ENCODE data around the gene FBXO17.
"Not testable (repeated sequence)": the region's sequence is repeated elsewhere in the genome, so short reads cannot be mapped to it uniquely, and the experiment has no call there.

Gene FBXO17

DNA sequence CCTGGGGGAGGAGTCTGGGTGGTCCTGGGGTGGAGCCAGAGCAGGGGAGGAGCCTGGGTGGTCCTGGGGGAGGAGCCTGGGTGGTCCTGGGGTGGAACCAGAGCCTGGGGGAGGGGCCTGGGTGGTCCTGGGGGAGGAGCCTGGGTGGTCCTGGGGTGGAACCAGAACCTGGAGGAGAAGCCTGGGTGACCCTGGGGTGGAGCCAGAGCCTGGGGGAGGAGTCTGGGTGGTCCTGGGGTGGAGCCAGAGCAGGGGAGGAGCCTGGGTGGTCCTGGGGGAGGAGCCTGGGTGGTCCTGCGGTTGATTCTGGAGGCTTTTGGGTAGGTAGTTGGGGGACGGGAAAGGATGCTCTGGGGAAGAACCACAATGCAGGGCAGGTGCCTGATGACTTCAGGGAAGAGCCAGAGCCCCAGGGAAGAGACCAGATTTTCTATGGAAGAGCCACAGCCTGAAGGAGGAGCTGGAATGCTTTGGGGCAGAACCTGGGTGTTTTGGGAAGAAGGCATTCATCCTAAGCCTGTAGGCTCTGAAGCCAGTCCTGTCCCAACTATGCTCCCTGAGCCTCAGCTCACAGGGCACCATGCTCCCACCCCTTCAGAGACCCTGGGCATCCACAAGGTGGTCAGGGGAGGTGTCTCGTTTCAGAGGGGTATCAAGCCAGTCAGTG is 29.8 kb downstream of the FBXO17 start:
- no peak for DNase-seq (ENCODE audit: low read depth in 2 of 3, low spot score in 1 of 3)

GRCh38 chr19:38944981-38945506 is 30.5 kb downstream of the FBXO17 start:
- DNase-seq (ENCODE audit: low read depth in 2 of 3, low spot score in 1 of 3), result no peak

- DNase-seq (ENCODE audit: low read depth in 2 of 3, low spot score in 1 of 3), result no peak
These were observed 32.9 kb downstream of the FBXO17 start for GRCh38 chr19:38942471-38943181.

GRCh38 chr19:38941979-38942378 is 33.6 kb downstream of the FBXO17 start:
- DNase-seq (ENCODE audit: low read depth in 2 of 3, low spot score in 1 of 3), result no peak

GRCh38 chr19:38941466-38941865 is 34.1 kb downstream of the FBXO17 start:
- DNase-seq (ENCODE audit: low read depth in 2 of 3, low spot score in 1 of 3), result not testable (repeated sequence)

DNA sequence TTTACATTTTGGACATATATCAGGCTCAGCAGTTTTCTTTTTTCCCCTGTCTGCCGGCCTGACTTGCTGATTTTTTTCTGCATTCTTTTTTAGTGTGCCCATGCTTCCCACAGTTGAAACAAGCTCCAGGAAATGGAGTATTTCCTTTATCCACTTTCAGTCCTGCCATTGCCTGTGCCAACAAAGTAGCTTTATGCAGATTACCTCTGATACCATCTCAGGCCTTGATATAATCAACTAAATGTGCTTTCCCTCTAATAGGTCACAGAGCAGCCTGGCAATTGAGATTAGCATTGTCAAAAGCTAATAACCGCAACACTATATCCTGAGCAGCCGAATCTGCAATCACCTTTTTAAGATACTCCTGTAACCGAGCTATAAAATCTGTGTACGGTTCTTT is 35.6 kb downstream of the FBXO17 start:
- no peak for DNase-seq (ENCODE audit: low read depth in 2 of 3, low spot score in 1 of 3)

GRCh38 chr19:38933544-38933943 is 42.0 kb downstream of the FBXO17 start:
- no peak for DNase-seq (ENCODE audit: low read depth in 2 of 3, low spot score in 1 of 3)

DNA sequence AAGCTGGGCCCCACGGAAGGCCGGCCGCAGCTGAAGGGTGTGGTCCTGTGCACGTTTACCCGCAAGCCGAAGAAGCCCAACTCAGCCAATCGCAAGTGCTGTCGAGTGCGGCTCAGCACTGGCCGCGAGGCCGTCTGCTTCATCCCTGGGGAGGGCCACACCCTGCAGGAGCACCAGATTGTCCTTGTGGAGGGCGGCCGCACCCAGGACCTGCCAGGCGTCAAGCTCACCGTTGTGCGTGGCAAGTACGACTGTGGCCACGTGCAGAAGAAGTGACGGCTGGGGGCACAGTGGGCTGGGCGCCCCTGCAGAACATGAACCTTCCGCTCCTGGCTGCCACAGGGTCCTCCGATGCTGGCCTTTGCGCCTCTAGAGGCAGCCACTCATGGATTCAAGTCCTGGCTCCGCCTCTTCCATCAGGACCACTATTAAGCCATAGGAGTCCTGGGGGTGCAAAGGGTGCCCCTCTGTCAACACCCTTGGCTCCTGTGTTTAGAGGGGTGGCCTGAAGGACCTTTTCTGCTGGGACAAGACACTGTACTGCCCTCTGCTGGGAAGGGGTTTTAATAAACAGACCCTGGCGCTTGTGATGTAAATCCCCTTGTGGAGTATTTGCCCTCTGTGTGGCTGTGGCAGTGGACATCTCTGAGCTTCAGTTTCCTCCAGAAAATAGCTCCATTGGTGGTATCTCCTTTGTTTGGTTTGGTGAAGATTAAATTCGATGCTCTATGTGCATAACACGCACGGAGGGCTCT is 42.9 kb downstream of the FBXO17 start:
- peak in 1 of 3 donors; percentile 48 for DNase-seq (ENCODE audit: low read depth in 2 of 3, low spot score in 1 of 3)

DNA sequence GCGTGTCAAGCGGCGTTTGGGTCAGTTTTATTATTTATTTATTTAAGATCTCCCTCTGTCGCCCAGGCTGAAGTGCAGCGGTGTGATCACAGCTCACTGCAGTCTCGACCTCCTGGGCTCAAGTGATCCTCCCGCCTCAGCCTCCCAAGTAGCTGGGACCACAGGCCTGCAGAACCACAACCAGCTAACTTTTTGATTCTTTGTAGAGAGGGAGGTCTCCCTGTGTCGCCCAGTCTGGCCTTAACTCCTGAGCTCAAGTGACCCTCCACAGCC is 44.1 kb downstream of the FBXO17 start:
- no peak for DNase-seq (ENCODE audit: low read depth in 2 of 3, low spot score in 1 of 3)

GRCh38 chr19:38930776-38931520 is 44.6 kb downstream of the FBXO17 start, which contains the start of gene MRPS12:
Gene MRPS12, plus strand, starts transcription at chr19:38930944. Its CDS starts 351 bp downstream, at chr19:38931295.
- DNase-seq (ENCODE audit: low read depth in 2 of 3, low spot score in 1 of 3), result peak; percentile 96 to 97 (median 97)

- peak in 2 of 3 donors; percentile 83 to 85 for DNase-seq (ENCODE audit: low read depth in 2 of 3, low spot score in 1 of 3)
These were observed 45.4 kb downstream of the FBXO17 start, which contains the start of gene SARS2 for GRCh38 chr19:38929929-38930775. Gene SARS2, minus strand, starts transcription at chr19:38930763. Its CDS starts 27 bp downstream, at chr19:38930736.

DNA sequence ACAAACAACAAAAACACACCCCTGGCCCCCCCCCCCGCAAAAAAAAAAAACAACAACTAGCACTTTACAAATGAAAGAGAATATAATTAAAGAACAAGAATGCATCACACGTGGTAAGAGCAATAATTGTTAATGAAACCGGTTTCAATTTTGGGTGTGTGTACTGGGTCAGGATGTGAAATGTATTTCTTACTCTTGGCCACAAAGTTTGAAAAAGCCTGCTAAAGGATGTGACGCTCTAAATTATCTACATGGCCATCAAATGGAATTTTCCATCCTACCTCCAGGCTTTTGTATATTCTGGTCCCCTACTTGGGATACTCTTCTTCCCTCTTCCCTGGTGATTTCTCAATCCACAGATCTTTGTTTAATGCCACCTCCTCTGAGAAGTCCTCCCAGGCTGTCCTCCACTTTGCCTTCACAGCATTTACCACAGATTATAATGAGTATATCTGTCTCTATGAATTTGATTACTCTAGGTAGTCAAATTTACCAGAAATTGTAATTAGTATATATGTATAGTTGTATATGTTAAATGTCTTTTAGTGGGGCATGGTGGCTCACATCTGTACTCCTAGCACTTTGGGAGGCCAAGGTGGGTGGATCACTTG is 47.0 kb downstream of the FBXO17 start:
- DNase-seq (ENCODE audit: low read depth in 2 of 3, low spot score in 1 of 3), result no peak

GRCh38 chr19:38924388-38924787 is 51.2 kb downstream of the FBXO17 start:
- no peak for DNase-seq (ENCODE audit: low read depth in 2 of 3, low spot score in 1 of 3)

GRCh38 chr19:38922482-38922881 is 53.1 kb downstream of the FBXO17 start:
- no peak for DNase-seq (ENCODE audit: low read depth in 2 of 3, low spot score in 1 of 3)

DNA sequence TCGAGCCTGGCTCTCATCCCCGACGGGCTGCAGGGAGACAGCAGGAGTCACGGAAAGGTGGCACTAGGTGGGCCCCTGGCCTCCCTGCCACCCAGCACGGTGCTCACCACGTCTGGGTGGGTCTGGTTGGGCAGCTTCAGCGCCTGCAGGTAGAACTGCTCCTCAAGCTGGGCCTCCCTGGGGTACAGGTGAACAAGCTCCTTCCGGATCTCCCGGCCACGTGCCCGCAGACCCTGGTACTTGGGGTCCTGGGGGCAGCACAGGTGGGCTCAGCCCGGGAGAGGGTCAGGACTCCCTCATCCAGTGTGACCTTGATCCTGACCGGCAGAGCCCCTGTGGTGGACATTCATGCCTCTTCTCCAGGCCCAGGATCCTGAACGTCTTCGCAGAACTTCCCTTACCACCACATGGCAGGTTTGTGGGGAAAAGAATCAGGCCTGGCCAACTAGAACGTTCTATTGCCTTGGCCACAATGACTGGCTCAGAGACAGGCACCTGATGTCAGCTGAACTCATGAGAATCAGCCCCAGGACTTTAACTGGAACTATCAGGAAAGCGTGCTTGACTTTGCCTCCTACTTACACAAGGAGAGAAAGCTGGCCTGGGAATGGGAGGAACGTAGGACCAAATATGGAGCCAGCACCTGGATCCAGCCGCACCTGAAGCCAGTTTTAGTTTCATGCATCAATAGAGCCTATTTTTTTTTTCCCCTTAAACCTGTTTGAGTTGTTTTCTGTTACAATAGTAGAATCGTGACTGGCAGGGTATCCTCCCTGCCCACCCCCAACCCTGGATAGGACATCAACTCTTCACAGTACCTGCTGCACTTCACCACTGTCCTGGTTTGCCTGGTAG is 53.9 kb downstream of the FBXO17 start:
- DNase-seq (ENCODE audit: low read depth in 2 of 3, low spot score in 1 of 3), result no peak

GRCh38 chr19:38920602-38921419 is 54.7 kb downstream of the FBXO17 start:
- no peak for DNase-seq (ENCODE audit: low read depth in 2 of 3, low spot score in 1 of 3)

DNA sequence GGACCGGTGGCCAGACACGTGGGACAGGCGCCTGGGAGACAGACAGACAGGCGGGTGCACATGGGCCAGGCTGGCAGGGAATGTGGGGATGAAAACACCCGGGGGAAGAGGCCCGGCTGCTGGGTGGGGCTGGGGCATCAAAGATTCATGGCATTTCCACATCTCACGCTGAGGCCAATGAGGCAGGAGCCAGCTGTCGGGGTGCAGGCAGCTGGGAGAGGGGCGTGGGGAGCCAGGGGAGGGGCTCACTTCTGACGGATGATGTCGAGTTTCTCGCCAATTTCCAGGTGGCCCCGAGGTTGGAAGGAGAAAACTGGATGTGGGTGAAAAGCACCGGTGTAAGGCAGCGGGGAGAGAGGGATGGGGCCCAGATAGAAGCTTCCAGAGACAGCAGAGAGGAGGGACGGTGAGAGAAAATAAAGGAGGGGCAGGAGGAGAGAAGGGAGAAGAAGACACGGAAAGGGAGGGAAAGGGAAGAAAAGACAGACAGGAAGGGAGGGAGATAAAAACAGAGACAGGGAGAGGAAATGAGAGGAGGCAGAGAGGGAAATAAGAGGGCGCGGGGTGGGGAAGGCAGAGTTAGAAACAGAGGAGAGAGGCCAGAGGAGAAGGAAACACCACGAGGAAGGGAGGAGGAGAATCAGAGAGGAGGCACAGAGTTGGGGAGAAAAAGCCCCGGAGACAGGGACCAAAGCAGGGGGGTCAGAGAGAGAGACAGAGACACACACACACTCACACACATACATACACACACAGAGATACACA is 55.5 kb downstream of the FBXO17 start:
- no peak for DNase-seq (ENCODE audit: low read depth in 2 of 3, low spot score in 1 of 3)

Measured in stimulated activated CD4-positive, alpha-beta T cell treated with anti-CD3 and anti-CD28 coated beads, Interleukin-12 subunit alpha, Interleukin-12 subunit beta, amount 100 ng/mL, for 48 hours (primary cell).